Mesothelial cell of epicardium (in vitro differentiated cells): ENCODE results near the gene TIGD4. TPM values are rescaled to one million over a fixed set of nuclear protein-coding genes. Genes with fewer than 3 reads are reported as not detected.

Experiments
- DNase-seq, 2 experiments: peaks; one replicate each; pipeline ENCODE4 v3.0.0; 2021; ENCODE audit warnings: low spot score in 2 of 2; ENCODE audit not compliant: unreplicated experiment in 2 of 2
- H3K27ac Mint-ChIP-seq: 2 replicates; pipeline ENCODE4 v1.8.0; 2021; ENCODE audit warnings: mixed read lengths
- H3K27me3 Mint-ChIP-seq: 2 replicates; pipeline ENCODE4 v1.8.0; 2021; ENCODE audit warnings: low read depth, mixed read lengths
- H3K36me3 Mint-ChIP-seq: 2 replicates; pipeline ENCODE4 v1.8.0; 2021; ENCODE audit warnings: mixed read lengths
- H3K4me1 Mint-ChIP-seq: 2 replicates; pipeline ENCODE4 v1.8.0; 2021; ENCODE audit warnings: mixed read lengths
- H3K4me3 Mint-ChIP-seq: 2 replicates; pipeline ENCODE4 v1.8.0; 2021; ENCODE audit warnings: mild to moderate bottlenecking, moderate library complexity, mixed read lengths
- H3K9me3 Mint-ChIP-seq: 2 replicates; pipeline ENCODE4 v1.8.0; 2021; ENCODE audit warnings: mixed read lengths
- CTCF ChIP-seq: fragments of 200-600 bp; sonication (generic); IDR thresholded peaks from one replicate; pipeline ENCODE4 v1.5.0; 2021; ENCODE audit warnings: antibody characterized with exemption; ENCODE audit not compliant: unreplicated experiment
- total RNA-seq: library from RNA; stranded (reverse); gene quantifications from 3 replicates; pipeline ENCODE4 v1.2.1, GENCODE V29; 2021

Gene TIGD4
- total RNA-seq, 1 donor from 2014 or later, result 0.65 TPM

GRCh38 chr4:152780267-152780778, 793 bp upstream of the TIGD4 start:
- TF ChIP-seq CTCF, result no peak
- Mint-ChIP-seq H3K9me3 (no peaks in the 10 kb centered on the region), H3K4me3 (peak overlapping the region; percentile 99), H3K27me3 (peaks cover 3% of the 10 kb centered on the region), H3K36me3 (no peaks in the 10 kb centered on the region), H3K27ac (peak overlapping the region; percentile 99), H3K4me1 (peaks cover 26% of the 10 kb centered on the region)
- DNase-seq, result no peak

DNA sequence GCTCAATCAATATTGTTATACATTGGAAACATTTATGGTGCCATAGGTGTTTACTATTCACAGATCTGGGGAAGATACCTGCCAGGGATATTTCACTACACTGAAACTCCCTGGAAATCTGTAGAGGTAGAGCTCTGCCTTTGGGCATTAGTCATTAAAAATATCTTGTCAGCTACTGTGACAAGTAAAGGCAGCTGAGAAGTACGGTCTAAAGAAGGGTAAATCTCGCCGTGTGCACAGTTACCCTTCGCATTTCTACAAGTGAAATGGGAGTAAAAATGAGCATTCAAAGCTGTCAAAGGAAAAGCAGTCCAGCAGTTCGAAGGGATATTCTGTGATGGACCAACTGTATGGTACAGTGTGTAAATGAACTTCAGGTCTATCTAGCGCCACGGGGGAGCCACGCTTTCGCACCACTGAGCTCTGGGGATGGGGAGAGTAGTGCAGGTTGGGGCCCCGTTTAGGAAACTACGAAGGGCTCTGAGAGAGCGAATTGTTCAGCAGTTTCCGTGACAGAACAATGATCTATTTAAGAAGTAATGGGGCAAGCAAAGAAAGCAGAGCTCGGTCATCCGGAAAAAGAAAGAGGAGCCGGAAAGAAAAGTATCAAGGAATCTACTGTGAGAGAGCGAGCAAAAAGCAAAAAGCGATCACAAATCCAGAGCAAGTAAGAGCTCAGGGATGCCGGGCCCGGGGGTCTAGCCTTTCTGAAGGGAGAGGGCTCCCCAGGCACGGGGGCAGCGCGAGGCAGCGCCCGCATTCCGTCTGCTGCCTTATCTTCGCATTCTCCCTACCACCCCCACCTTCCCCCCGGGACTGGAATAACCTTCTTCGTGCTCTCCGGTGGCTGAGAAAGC, 646 bp downstream of the TIGD4 start:
- Mint-ChIP-seq H3K4me3 (peak overlapping the region; percentile 99), H3K27ac (peak overlapping the region; percentile 99), H3K36me3 (no peaks in the 10 kb centered on the region), H3K27me3 (peaks cover 3% of the 10 kb centered on the region), H3K9me3 (no peaks in the 10 kb centered on the region), H3K4me1 (peaks cover 26% of the 10 kb centered on the region)
- peak; percentile 24 to 39 for DNase-seq
- no peak for TF ChIP-seq CTCF

DNA sequence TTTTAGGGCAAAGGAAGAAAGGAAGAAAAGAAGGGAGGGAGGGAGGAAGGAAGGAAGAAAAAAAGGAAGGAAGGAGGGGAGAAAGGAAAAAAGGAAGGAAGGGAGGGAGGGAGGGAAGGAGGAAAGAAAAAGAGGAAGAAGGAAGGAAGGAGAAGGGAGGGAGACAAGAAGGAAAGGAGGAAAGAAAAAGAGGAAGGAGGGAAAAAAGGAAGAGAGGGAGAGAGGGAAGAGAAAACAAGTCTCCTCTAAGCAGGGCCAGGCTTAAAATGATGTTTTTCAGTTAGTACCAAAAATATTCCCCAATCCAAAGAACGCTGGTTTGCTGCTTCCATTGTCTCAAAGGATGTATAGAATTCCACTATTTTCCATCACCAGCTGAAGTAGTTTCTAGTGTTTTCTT, 2.0 kb downstream of the TIGD4 start:
- no peak for TF ChIP-seq CTCF
- no peak for DNase-seq
- H3K36me3 Mint-ChIP-seq, result no peaks in the 10 kb centered on the region
- no peak overlapping the region for H3K4me3 Mint-ChIP-seq
- H3K27ac Mint-ChIP-seq, result no peak overlapping the region
- peaks cover 23% of the 10 kb centered on the region for H3K4me1 Mint-ChIP-seq
- peaks cover 3% of the 10 kb centered on the region for H3K27me3 Mint-ChIP-seq
- no peaks in the 10 kb centered on the region for H3K9me3 Mint-ChIP-seq

DNA sequence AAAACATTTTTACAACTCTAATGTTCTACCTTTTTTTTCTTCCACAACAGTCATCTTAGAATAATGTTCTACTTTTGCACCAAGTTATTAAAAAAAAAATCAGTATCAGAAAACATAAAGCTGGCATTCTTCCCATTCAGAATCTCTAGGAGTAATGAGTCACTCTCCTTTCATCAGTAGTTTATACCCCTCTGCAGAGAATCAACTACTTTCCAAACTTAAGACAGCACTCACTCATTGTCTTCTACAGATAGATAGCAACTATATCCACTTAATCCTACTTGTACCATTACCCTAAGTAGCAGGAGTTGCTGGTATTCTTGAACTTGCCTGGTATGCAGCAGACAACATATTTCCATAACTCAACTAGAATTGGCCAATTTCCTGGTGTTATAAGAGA, 3.2 kb downstream of the TIGD4 start:
- H3K9me3 Mint-ChIP-seq, result no peaks in the 10 kb centered on the region
- no peak for TF ChIP-seq CTCF
- H3K4me1 Mint-ChIP-seq, result peaks cover 14% of the 10 kb centered on the region
- no peak overlapping the region for H3K27ac Mint-ChIP-seq
- H3K4me3 Mint-ChIP-seq, result no peak overlapping the region
- no peak for DNase-seq
- H3K36me3 Mint-ChIP-seq, result no peaks in the 10 kb centered on the region
- peaks cover 3% of the 10 kb centered on the region for H3K27me3 Mint-ChIP-seq

- DNase-seq, result no peak
- H3K9me3 Mint-ChIP-seq, result no peaks in the 10 kb centered on the region
- H3K36me3 Mint-ChIP-seq, result no peaks in the 10 kb centered on the region
- TF ChIP-seq CTCF, result no peak
- no peak overlapping the region for H3K4me3 Mint-ChIP-seq
- no peak overlapping the region for H3K27ac Mint-ChIP-seq
- H3K4me1 Mint-ChIP-seq, result peaks cover 6% of the 10 kb centered on the region
- H3K27me3 Mint-ChIP-seq, result peaks cover 3% of the 10 kb centered on the region
Observed at GRCh38 chr4:152773953-152774352, 5.6 kb downstream of the TIGD4 start.
